NCI-H2196 treated with DMSO at 0.1 percent for 48 hours (cell line): ENCODE data around the gene MGMT.

Experiments used
- DNase-seq: peaks from one replicate; lab custom pipeline; 2025; ENCODE audit not compliant: unreplicated experiment; lab: John Stamatoyannopoulos, UW

MGMT gene

GRCh38 chr10:129678186-129678585 is 211.1 kb downstream of the MGMT start:
- DNase-seq = no peak

DNA sequence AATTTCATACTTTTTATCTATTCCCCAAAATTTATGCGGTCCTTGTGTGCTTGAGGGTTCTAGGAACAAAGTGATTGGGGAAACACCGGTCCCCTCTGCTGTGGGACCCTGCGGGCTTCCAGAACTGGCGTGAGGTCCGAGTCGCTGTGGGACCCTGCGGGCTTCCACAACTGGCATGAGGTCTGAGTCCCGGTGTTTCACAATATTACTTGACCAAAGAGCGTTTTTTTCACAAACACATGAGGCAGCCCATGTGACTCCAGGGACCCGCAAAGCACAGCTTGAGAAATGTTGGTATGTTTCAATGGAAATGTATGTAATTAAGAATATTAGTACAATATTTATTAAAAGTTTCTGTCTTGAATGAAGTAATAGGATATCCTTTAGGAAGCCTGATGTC is 212.2 kb downstream of the MGMT start:
- no peak for DNase-seq

- DNase-seq = no peak
Observed at GRCh38 chr10:129680661-129681344, 213.8 kb downstream of the MGMT start.

- no peak for DNase-seq
Observed at GRCh38 chr10:129681856-129682255, 214.8 kb downstream of the MGMT start.

GRCh38 chr10:129683519-129683918 is 216.5 kb downstream of the MGMT start:
- DNase-seq = no peak

DNA sequence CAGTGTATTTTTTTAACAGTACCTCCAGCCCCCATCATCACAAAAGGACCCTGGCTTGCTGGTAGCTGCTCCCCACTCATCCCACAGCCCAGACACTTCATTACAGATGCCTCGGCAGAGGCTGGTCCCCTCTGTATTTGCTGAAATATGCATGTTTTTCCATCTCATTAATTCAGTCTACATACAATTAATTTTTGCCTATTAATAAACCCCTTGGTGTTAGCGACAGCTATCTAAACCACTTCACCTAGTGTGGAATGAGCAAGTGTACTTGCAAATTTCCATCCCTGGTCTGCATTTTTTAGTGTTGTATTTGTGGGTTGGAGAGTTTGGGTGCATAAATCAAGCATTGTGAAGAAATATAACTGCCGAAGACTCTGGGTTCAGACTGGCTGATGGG is 216.9 kb downstream of the MGMT start:
- DNase-seq = no peak

DNA sequence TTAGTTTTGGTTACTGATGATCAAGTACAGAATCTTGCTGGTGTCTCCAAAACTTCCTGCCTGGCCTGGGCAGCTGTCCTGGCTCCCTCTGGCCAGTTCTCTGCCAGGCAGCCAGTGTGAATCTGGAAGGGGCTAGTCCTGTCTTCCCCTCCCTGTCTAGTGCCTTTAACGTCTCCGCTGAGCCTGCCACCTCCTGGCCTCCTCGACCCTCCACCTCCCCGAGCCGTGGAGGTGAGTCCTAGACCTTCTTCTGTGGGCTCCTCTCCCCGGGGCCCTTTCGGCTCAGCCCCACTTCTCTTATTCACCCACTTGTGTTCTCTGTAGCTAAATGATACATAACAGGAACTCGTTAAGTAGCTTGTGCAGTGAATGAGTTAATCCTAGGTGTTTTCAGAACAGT is 218.2 kb downstream of the MGMT start:
- no peak for DNase-seq

GRCh38 chr10:129689671-129690071 is 222.6 kb downstream of the MGMT start:
- no peak for DNase-seq

- DNase-seq = no peak
Observed at GRCh38 chr10:129690248-129691070, 223.4 kb downstream of the MGMT start.

DNA sequence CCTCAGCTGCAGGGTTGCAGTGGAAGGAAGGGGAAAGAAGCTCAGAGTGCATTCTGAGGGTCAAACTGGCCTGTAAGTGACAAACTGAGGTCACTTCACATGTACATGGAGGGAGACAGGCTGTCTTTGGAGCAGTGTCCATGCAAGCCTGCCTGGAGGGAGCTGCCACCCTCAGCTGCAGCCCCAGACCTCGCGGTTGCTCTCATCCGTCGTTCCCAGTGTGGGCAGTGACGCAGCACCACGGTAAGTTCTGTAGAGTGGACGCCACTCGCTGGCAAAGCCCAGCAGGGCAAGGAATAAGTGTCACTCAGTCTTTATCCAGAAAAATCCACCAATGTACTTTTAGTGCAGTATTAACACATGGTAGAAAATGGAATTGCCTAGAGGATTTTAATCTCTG is 225.7 kb downstream of the MGMT start:
- no peak for DNase-seq

DNA sequence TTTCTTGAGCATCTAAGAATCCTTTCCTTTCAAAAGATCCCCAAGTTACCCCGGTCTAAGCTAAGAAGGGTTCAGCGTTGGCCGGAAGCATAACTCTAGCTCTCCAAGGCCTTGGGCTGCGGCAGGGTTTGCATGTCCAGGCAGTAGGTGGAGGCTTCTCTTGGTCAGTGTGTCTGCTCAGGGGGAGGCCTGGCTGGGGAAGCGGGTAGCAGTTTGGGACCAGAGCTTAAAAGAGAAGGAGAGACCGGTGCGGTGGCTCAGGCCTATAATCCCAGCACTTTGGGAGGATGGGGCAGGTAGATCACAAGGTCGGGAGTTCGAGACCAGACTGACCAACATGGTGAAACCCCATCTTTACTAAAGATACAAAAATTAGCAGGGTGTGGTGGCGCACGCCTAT is 226.3 kb downstream of the MGMT start:
- no peak for DNase-seq

- DNase-seq = no peak
Observed at GRCh38 chr10:129694184-129694583, 227.1 kb downstream of the MGMT start.

- no peak for DNase-seq
Observed at GRCh38 chr10:129694691-129695243, 227.7 kb downstream of the MGMT start.

GRCh38 chr10:129695671-129696070 is 228.6 kb downstream of the MGMT start:
- no peak for DNase-seq

GRCh38 chr10:129696636-129697035 is 229.6 kb downstream of the MGMT start:
- DNase-seq = no peak

DNA sequence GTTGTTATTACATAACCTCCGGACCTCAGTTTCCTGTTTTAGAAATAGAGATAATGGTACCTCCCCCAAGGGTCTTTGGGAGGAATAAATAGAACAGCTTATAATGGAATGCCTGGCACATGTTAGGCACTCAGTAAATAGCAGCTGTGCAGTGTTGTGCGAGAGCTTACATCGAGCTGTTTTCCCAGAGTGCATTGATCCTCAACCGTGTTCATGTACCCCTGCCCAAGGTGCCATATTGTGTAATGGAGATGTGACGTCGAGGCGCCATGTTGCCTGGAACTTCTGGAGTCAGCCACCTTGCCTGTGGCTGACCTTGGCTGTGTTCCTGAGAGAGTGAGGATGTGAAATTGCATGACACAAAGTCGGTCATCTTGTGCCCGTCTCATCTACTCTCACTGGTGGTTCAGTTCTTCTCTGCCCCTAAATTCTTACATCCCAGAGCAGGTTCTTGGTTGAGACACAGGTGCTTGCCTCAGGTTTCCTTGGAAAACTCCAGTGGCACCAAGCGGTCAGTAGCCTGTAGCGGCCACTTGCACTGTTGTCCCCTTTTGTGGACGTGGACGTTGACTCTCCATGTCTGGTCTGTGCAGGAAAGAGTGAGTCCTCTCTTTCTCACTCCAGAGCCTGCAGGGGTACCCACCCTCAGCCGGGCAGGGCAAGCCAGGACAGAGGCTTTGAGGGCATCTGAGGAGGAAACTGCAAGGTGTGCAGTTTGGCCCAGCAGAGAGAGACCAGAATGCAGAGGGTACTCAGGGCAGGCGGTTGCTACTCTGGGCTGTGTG is 230.6 kb downstream of the MGMT start:
- no peak for DNase-seq

GRCh38 chr10:129699722-129700340 is 232.8 kb downstream of the MGMT start:
- DNase-seq = no peak

- no peak for DNase-seq
Observed at GRCh38 chr10:129702605-129703004, 235.6 kb downstream of the MGMT start.

DNA sequence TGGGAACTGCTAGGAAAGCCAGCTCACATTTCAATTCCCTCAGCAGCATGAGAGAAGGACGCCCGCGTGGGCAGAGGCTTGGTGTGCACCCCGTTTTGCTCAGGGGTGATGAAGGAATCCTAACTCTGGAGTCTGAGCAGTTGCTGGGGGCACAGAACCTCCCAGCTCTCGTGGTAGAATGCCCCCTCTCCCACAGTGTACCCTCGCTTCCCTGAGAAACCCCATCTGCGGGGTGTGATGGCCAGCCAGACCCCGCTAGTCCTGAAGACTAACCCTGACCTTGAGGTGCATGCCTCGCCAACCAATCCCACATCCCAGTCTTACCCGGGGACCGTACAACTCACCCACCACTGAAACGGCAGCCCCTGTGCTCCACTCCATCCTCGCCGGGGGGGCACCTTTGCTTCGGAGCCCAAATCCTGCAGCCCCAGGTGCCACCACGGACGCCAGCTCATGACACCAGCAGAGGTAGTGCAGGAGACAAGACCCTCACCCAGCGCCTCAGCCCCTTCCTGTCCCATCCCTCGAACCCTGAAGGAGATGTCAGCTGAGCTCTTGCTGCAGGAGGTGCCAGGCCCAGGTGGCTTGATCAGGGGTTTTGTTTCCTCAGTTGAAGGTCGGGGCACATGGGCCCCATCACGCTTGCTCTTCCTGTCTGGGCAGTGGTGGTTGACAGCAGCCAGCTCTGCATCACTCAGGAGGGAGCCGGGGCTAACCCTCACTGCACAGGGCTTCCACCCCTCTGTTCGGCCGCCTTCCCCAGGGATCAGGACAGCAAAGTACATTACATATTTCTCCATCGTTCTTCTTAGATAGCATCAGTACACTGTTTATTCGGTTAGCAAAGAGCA is 236.5 kb downstream of the MGMT start:
- DNase-seq = no peak

GRCh38 chr10:129704225-129704624 is 237.2 kb downstream of the MGMT start:
- DNase-seq = no peak
